HG02610 (cell line): Measurements from ENCODE around the gene SPTSSB.

Experiments
- ATAC-seq: cut with Tn5 transposase; IDR thresholded peaks from one replicate; pipeline ENCODE4 v1.9.1; 2021; ENCODE audit warnings: mild to moderate bottlenecking, moderate library complexity; ENCODE audit not compliant: unreplicated experiment

SPTSSB gene

GRCh38 chr3:161343540-161343939, 27.8 kb downstream of the SPTSSB start:
- ATAC-seq: no peak

DNA sequence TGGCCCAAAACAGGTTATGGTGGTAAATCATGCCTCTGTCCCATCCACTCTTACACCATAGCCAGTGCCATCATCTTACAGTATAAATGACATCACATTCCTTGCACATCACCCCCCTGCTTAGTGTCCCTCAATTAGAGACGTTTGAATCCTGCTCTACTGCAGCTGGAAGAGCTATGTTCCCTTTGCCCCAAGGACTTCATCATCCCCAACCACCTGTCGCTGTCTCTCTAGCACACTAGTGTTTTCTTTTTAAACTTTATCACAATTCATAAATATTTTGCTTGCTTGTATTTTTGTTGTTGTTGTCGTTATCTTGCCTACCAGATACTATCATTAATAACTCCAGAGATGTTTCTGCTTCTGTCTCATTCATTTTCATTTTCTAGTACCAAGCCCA, 28.7 kb downstream of the SPTSSB start:
- no peak for ATAC-seq

DNA sequence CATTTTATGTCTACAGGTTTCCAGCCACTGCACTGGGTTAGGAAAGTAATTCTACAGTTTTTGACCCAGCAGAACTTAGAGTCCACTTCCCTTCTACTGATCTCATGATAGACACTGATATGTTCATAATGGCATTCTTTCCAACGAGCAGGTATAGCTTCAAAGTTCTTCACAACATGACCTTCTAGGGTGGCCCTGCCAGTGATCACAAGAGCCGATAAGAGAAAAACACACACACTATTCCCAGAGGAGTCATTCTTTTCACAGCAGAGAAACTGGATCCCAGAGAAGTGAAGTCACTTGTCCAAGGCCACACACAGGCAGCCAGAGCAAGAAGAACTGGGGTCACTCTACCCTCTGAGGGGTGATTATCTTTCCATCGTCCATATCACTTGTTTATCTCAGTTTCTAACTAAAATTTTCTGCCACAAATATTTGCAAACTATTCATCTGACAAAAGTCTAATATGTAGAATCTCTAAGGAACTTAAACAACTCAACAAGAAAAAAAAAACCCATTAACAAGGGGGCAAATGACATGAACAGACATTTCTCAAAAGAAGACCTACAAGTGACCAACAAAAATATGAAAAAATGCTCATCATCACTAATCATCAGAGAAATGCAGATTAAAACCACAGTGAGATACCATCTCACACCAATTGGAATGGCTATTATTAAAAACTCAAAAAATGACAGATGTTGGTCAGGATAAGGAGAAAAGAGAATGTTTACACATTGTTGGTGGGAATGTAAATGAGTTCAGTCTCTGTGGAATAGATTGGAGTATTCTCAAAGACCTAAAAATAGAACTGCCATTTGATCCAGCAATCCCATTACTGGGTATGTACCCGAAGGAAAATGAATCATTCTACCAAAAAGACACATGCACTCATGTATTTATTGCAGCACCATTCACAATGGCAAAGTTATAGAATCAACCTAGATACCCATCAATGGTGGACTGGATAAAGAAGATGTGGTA, 31.5 kb downstream of the SPTSSB start:
- no peak for ATAC-seq

DNA sequence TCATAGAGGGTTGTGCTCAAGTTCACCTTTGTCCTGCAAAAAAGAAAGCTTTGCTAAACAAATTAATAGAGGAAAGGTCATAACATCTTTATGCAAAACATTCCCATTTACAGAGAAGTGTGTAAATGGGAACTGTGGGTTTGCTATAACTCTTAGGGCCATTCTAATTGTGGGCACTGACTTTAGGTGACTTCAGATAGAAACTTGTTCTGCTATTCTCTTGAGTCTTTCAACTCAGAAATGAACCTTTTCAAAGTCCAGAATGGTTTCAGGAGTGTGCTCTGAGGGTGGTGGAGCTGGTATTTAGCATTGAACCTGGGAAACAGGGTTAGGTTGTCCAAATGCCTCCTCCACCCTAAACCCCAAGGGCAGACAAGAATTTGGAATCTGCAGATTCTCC, 34.0 kb downstream of the SPTSSB start:
- ATAC-seq: peak; percentile 58

DNA sequence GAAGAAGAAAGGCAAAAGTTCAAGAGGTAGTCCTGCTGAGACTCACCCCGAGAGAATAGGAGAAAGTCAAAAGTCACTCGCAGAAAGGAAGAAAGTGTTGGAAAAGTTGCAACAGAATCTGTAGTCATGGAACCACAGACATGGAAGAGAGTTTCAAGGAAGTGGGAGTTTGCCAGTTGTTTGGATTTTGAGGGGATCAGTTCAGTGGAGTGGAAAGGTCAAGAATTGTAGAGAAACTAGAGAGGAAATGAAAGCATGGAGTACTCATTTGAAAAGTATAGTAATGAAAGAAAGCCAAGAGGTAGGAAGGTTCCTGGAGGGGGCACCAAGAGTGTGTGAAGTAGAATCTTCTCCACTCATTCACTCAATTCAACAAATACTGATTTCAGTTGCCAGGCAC, 34.7 kb downstream of the SPTSSB start:
- peak; percentile 62 for ATAC-seq

- ATAC-seq: no peak
Measured at GRCh38 chr3:161333696-161334095, 37.6 kb downstream of the SPTSSB start.

DNA sequence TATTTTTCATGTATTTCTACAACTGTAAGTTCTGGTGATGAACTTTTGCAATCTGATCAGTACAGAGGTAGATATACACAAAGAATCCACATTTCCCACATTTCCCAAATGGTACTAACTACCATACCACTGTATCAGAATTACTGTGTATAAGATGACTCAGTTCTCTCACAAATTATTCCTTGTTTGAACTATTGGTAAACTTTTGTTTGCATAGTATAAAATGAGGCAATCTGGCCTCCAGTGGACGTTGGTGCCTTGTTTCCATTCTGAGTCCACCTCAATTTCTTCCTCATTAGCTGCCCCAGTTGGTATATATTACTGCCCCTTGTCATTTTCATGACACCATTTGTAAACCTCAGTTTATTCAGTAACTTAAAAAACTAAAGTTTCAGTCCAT, 38.5 kb downstream of the SPTSSB start:
- ATAC-seq: no peak

GRCh38 chr3:161325059-161325458, 46.3 kb downstream of the SPTSSB start:
- no peak for ATAC-seq

- ATAC-seq: no peak
Measured at GRCh38 chr3:161323926-161324621, 47.2 kb downstream of the SPTSSB start.

- ATAC-seq: no peak
Measured at GRCh38 chr3:161322781-161323568, 48.3 kb downstream of the SPTSSB start.

GRCh38 chr3:161320837-161321236, 50.5 kb downstream of the SPTSSB start:
- ATAC-seq: no peak

- no peak for ATAC-seq
Measured at GRCh38 chr3:161319867-161320266, 51.5 kb downstream of the SPTSSB start.

GRCh38 chr3:161317077-161317476, 54.2 kb downstream of the SPTSSB start:
- ATAC-seq: no peak

DNA sequence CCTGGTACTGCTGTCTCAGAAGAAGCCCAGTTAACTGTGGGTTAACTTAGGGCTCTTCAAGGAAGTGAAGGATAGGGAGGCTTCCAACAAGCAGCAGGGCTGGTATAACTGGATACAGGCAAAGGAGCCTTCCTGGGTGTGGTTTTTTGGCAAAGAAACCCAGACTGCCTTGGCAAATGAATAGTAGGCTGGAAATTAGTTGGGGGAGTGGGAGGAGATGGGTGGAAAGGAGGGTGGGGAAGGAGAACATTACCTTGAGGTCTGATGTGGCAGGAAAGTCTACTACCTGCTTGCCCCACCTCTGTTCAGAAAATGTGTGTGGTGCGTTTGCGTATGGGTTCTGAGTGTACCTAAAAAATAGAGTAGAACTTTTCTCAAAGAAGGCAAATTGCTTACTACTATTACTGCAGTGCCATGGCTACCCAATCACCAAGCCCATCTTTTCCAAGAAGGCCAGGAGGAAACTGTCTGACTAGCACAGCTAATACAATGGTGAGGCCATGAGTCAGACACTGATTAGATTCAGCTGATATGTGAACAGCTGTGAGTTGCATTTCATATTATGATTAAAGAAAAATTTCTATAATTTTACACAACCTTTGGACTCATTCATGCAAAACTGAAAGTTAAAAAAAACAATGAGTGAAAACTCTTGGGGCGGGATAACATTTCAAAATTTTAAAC, 55.2 kb downstream of the SPTSSB start:
- ATAC-seq: no peak

DNA sequence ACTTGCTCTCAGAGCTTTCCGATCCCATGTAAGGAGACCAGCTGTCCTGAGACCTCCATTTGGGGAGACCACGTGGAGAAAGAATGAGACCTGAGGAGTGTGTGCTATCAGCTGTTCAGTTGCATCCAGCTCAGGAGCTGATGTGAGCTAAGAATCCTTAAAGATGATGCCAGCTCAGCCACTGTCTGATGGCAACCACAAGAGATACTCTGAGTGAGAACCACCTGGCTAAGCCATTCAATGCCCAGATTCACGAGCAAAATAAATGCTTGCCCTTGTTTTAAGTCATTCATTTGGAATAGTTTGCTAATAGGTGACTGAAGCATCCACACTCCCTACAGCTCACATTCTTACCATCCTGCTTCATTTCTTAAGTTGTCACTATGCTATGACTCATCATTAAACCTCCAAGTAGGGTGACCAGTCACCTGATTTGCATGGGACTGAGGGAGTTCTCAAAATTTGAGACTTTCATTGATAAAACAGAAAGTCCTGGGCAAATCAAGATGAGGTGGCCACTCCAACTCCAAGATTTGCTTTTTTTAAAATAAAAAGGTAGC, 56.4 kb downstream of the SPTSSB start:
- ATAC-seq: peak; percentile 70

- ATAC-seq: peak; percentile 78
Measured at GRCh38 chr3:161310649-161311423, 60.5 kb downstream of the SPTSSB start.

DNA sequence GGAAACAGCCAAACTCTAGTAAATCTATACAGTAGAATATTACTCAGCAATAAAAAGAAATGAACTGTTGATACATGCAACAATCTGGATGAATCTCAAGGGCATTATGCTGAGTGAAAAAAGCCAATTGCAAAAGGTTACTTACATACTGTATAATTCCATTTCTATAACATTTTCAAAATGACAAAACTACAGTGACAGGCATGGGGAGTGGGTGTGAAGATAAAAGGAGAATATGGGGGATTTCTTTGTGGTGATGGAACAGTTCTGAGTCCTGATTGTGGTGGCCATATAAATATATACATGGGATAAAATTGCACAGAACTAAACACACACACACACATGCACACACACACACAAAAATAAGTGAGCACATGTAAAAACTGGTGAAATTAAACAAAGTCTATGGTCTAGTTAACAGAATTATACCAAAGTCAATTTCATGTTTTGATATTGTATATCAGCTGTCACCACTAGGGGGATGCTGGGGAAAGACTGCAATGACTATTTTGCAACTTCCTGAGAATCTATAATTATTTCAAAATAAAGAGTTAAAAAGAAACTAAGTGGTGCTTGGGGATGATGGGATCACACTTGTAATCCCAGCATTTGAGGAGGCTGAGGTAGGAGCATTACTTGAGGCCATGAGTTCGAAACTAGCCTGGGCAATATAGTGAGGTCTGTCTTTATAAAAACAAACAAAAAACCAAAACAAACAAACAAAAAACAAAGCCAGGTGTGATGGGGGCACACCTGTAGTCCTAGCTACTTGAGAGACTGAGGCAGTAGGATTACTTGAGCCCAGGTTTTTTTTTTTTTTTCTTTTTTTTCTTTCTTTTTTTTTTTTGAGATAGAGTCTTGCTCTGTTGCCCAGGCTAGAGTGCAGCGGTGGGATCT, 66.0 kb downstream of the SPTSSB start:
- ATAC-seq: no peak

DNA sequence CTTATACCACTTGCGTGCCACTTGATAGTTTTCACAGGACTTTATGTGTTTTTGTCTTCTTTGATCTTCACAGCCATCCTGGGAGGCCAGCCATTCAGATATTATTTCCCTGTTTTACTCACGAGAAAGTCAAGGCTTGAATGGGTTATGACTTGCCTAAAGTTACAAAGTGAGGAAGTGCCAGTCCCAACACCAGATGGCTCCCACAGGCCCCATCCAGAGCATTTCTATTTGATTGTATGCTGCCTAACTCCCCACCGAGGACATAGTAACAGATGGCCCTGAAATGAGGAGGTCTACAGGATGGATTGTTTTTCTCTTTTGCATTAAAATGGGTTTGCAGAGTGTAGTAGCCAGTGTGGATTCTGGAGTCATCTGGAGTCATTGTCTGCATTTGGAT, 74.5 kb downstream of the SPTSSB start:
- no peak for ATAC-seq

DNA sequence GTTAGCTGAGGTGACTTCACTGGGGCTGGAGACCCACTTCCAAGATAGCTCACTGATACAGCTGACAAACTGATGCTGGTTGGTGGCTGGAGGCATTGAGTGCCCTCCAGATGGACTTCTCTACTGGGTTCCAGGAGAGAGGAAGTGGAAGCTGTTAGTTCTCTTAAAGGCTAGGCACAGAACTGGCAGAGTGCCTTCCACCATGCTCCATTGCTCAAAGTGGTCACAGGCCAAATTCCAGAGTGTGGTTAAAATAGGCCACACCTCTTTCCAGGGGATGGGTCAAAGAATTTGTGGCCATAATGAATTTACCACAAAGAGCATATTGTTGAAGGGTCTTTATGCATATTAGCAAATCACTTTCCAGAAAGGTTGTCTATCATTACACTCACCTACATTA, 76.0 kb downstream of the SPTSSB start:
- ATAC-seq: no peak
